ENCODE results near the gene PRORP.

PRORP gene

GRCh38 chr14:35124127-35124526 is 1.8 kb downstream of the PRORP start (continued):
- TF ChIP-seq, protein P1, sequence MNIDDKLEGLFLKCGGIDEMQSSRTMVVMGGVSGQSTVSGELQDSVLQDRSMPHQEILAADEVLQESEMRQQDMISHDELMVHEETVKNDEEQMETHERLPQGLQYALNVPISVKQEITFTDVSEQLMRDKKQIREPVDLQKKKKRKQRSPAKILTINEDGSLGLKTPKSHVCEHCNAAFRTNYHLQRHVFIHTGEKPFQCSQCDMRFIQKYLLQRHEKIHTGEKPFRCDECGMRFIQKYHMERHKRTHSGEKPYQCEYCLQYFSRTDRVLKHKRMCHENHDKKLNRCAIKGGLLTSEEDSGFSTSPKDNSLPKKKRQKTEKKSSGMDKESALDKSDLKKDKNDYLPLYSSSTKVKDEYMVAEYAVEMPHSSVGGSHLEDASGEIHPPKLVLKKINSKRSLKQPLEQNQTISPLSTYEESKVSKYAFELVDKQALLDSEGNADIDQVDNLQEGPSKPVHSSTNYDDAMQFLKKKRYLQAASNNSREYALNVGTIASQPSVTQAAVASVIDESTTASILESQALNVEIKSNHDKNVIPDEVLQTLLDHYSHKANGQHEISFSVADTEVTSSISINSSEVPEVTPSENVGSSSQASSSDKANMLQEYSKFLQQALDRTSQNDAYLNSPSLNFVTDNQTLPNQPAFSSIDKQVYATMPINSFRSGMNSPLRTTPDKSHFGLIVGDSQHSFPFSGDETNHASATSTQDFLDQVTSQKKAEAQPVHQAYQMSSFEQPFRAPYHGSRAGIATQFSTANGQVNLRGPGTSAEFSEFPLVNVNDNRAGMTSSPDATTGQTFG (tag by site-specific recombination; IDR thresholded peaks at IDR 0.05; ENCODE audit: borderline replicate concordance): no peak
- TF ChIP-seq ZNF138 (tag by site-specific recombination; IDR thresholded peaks at IDR 0.05; ENCODE audit: borderline replicate concordance) (no peak), ZNF354C (tag by site-specific recombination; IDR thresholded peaks at IDR 0.05; ENCODE audit: borderline replicate concordance, low read depth) (no peak), SCRT2 (tag by site-specific recombination; IDR thresholded peaks at IDR 0.05) (no peak), OVOL3 (tag by site-specific recombination; IDR thresholded peaks at IDR 0.05) (no peak), ZIC2 (tag by site-specific recombination; IDR thresholded peaks at IDR 0.05) (no peak), MEIS1 (CRISPR knock-in tag; IDR thresholded peaks at IDR 0.05; ENCODE audit: borderline replicate concordance) (no peak), ZBTB48 (tag by site-specific recombination; IDR thresholded peaks at IDR 0.05) (no peak)

- CTCF ChIA-PET: interaction anchor here (0.6 to 0.9 kb wide), 4 partner anchors 9 to 288 kb away, joined by 4 to 5 read pairs (median 4); no protein-coding TSS in a partner anchor
These were observed 11.4 kb downstream of the PRORP start for GRCh38 chr14:35133542-35134328.

More at GRCh38 chr14:35133542-35134328, 11.4 kb downstream of the PRORP start:
- no peaks in the 10 kb centered on the region for H3K4me1 ChIP-seq (ENCODE audit: control insufficient read depth, insufficient read depth, low read length)
- H3K9me3 ChIP-seq (ENCODE audit: control insufficient read depth, insufficient read depth, low read depth, low read length): no peaks in the 10 kb centered on the region
- TF ChIP-seq, protein P2, sequence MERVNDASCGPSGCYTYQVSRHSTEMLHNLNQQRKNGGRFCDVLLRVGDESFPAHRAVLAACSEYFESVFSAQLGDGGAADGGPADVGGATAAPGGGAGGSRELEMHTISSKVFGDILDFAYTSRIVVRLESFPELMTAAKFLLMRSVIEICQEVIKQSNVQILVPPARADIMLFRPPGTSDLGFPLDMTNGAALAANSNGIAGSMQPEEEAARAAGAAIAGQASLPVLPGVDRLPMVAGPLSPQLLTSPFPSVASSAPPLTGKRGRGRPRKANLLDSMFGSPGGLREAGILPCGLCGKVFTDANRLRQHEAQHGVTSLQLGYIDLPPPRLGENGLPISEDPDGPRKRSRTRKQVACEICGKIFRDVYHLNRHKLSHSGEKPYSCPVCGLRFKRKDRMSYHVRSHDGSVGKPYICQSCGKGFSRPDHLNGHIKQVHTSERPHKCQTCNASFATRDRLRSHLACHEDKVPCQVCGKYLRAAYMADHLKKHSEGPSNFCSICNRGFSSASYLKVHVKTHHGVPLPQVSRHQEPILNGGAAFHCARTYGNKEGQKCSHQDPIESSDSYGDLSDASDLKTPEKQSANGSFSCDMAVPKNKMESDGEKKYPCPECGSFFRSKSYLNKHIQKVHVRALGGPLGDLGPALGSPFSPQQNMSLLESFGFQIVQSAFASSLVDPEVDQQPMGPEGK (tag by site-specific recombination; IDR thresholded peaks at IDR 0.05): no peak
- no peak for TF ChIP-seq ZFP41 (tag by site-specific recombination; IDR thresholded peaks at IDR 0.05; ENCODE audit: borderline replicate concordance)
- TF ChIP-seq PRDM10 (tag by site-specific recombination; IDR thresholded peaks at IDR 0.05): no peak
- no peak for TF ChIP-seq ZNF785 (tag by site-specific recombination; IDR thresholded peaks at IDR 0.05)
- TF ChIP-seq ZNF704 (tag by site-specific recombination; IDR thresholded peaks at IDR 0.05): no peak
- H3K27ac ChIP-seq (ENCODE audit: extremely low read depth, low read depth, low read length): no peak overlapping the region
- POLR2A ChIA-PET: interaction anchor here (1.2 kb wide), 1 partner anchor 12 kb away, joined by 4 read pairs; the partner anchor contains the start of gene PPP2R3C
- H3K4me3 ChIP-seq (ENCODE audit: low read depth, low read length): no peak overlapping the region
- peaks cover 18 to 34% of the 10 kb centered on the region in 2 experiments; a peak in 2 of 3 replicates for H3K36me3 ChIP-seq (ENCODE audit: control insufficient read depth in 2 of 2, insufficient read depth in 1 of 2, low read length in 2 of 2)
